Tibial nerve (tissue), 4 donors: Measurements from ENCODE around the gene DRD1. TPM values are rescaled to one million over a fixed set of nuclear protein-coding genes. Genes with fewer than 3 reads are reported as not detected.
"Not testable (repeated sequence)": the region's sequence is repeated elsewhere in the genome, so short reads cannot be mapped to it uniquely, and the experiment has no call there.

Experiments
- DNase-seq, 2 donors: peaks; one replicate each; pipeline ENCODE4 v3.0.0-alpha.2; 2019; ENCODE audit warnings: low spot score in 2 of 2
- H3K27ac ChIP-seq, 4 donors: fragments of 200-600 bp; sonication (generic) in 3 of 4; one replicate each; pipeline ENCODE4 v1.5.1; 2017 to 2019; ENCODE audit warnings: mild to moderate bottlenecking in 1 of 4
- H3K27me3 ChIP-seq, 2 donors: fragments of 200-600 bp; sonication (generic) in 1 of 2; one replicate each; pipeline versions ENCODE4 v1.5.1 to v1.6.0; 2017 to 2019
- H3K36me3 ChIP-seq, 3 donors: fragments of 200-600 bp; sonication (generic); one replicate each; pipeline ENCODE4 v1.5.1; 2018 to 2019
- H3K4me1 ChIP-seq, 4 donors: fragments of 200-600 bp; sonication (generic) in 3 of 4; one replicate each; pipeline ENCODE4 v1.5.1; 2017 to 2019
- H3K4me3 ChIP-seq, 4 donors: fragments of 200-600 bp; sonication (generic) in 3 of 4; one replicate each; pipeline ENCODE4 v1.5.1; 2017 to 2019; ENCODE audit warnings: mild to moderate bottlenecking in 1 of 4, moderate library complexity in 1 of 4
- H3K9me3 ChIP-seq, 4 donors: fragments of 200-600 bp; sonication (generic) in 3 of 4; one replicate each; pipeline ENCODE4 v1.5.1; 2017 to 2019
- CTCF ChIP-seq, 5 experiments: fragments of 200-600 bp in 3 of 5; fragments of 450-650 bp in 2 of 5; sonication (generic) in 3 of 5; IDR thresholded peaks; one replicate each; pipeline ENCODE4 v1.5.1; 2016 to 2019; ENCODE audit warnings: antibody characterized with exemption in 5 of 5, mild to moderate bottlenecking in 3 of 5, moderate library complexity in 2 of 5
- EP300 ChIP-seq, 2 donors: sonication (generic); formaldehyde crosslinking; IDR thresholded peaks; one replicate each; pipeline ENCODE4 v1.6.1; 2017; ENCODE audit warnings: antibody characterized with exemption in 2 of 2, mild to moderate bottlenecking in 1 of 2
- POLR2A ChIP-seq, 2 donors: fragments of 450-650 bp; IDR thresholded peaks; one replicate each; pipeline ENCODE4 v1.6.1; 2017; ENCODE audit warnings: antibody characterized with exemption in 2 of 2, mild to moderate bottlenecking in 2 of 2, moderate library complexity in 2 of 2
- WGBS, 2 donors: methylation state at CpG; one replicate each; pipeline ENCODE4 v1.1.5; 2018; 5-methylcytosine and 5-hydroxymethylcytosine counted together
- total RNA-seq, 4 donors: library from RNA; depleted of rRNA; stranded (reverse); fragments of >200 nt; gene quantifications; one replicate each; pipeline ENCODE4 v1.1.0, GENCODE V29; 2016

Gene DRD1
- total RNA-seq, 4 donors from 2014 or later = 0.21 TPM; not detected in 3

GRCh38 chr5:175406300-175406699 lies 37.7 kb downstream of the DRD1 start:
- DNase-seq = no peak
- Histone ChIP-seq H3K9me3 (peaks cover 0 to 13% (median 0%) of the 10 kb centered on the region in 4 donors), H3K36me3 (no peaks in the 10 kb centered on the region), H3K27me3 (no peaks in the 10 kb centered on the region), H3K27ac (no peak overlapping the region), H3K4me3 (no peak overlapping the region), H3K4me1 (no peaks in the 10 kb centered on the region)
- 77 to 87% methylated on average over 3 of the region's 3 CpGs for WGBS, 2 donors
- TF ChIP-seq EP300 (IDR thresholded peaks at IDR 0.05) (no peak), CTCF (IDR thresholded peaks at IDR 0.05) (no peak), POLR2A (IDR thresholded peaks at IDR 0.05) (no peak)

- H3K27ac ChIP-seq, DNase-seq, H3K9me3 ChIP-seq, H3K4me1 ChIP-seq, H3K4me3 ChIP-seq, H3K27me3 ChIP-seq, H3K36me3 ChIP-seq: not testable (repeated sequence)
- 58 to 70% methylated on average over 25 to 28 of the region's 28 CpGs for WGBS, 2 donors
Observed at GRCh38 chr5:175397590-175398297, 46.2 kb downstream of the DRD1 start.

GRCh38 chr5:175395430-175395829 lies 48.6 kb downstream of the DRD1 start:
- not testable (repeated sequence) for H3K4me3 ChIP-seq, H3K36me3 ChIP-seq, H3K4me1 ChIP-seq, H3K27ac ChIP-seq, H3K9me3 ChIP-seq, H3K27me3 ChIP-seq, DNase-seq
- WGBS, 2 donors = 98 to 99% methylated on average over 4 of the region's 4 CpGs

- Histone ChIP-seq H3K9me3 (no peaks in the 10 kb centered on the region), H3K4me3 (no peak overlapping the region), H3K4me1 (no peaks in the 10 kb centered on the region), H3K27ac (no peak overlapping the region), H3K27me3 (no peaks in the 10 kb centered on the region), H3K36me3 (no peaks in the 10 kb centered on the region)
- no peak for DNase-seq
- TF ChIP-seq EP300 (IDR thresholded peaks at IDR 0.05) = no peak
- TF ChIP-seq CTCF (IDR thresholded peaks at IDR 0.05) = no peak
- no peak for TF ChIP-seq POLR2A (IDR thresholded peaks at IDR 0.05)
- 50 to 51% methylated on average over 5 of the region's 5 CpGs for WGBS, 2 donors
Observed at GRCh38 chr5:175394601-175395000, 49.4 kb downstream of the DRD1 start.

- DNase-seq = no peak
- H3K27ac ChIP-seq = no peak overlapping the region
- H3K27me3 ChIP-seq = no peaks in the 10 kb centered on the region
- no peaks in the 10 kb centered on the region for H3K4me1 ChIP-seq
- no peaks in the 10 kb centered on the region for H3K9me3 ChIP-seq
- H3K36me3 ChIP-seq = no peaks in the 10 kb centered on the region
- no peak overlapping the region for H3K4me3 ChIP-seq
- WGBS, 2 donors = 70 to 73% methylated on average over 4 of the region's 4 CpGs
- TF ChIP-seq EP300 (IDR thresholded peaks at IDR 0.05) (no peak), CTCF (IDR thresholded peaks at IDR 0.05) (no peak), POLR2A (IDR thresholded peaks at IDR 0.05) (no peak)
Observed at GRCh38 chr5:175393897-175394296, 50.1 kb downstream of the DRD1 start.

- 83 to 85% methylated on average over 5 of the region's 5 CpGs for WGBS, 2 donors
- TF ChIP-seq CTCF (IDR thresholded peaks at IDR 0.05) (no peak), EP300 (IDR thresholded peaks at IDR 0.05) (no peak), POLR2A (IDR thresholded peaks at IDR 0.05) (no peak)
- Histone ChIP-seq H3K27me3 (no peaks in the 10 kb centered on the region), H3K36me3 (no peaks in the 10 kb centered on the region), H3K4me1 (no peaks in the 10 kb centered on the region), H3K9me3 (no peaks in the 10 kb centered on the region), H3K27ac (no peak overlapping the region), H3K4me3 (no peak overlapping the region)
- DNase-seq = no peak
Observed at GRCh38 chr5:175392236-175392635, 51.7 kb downstream of the DRD1 start.
